Measurements from ENCODE around the gene SLC46A3.
"Not testable (repeated sequence)": the region's sequence is repeated elsewhere in the genome, so short reads cannot be mapped to it uniquely, and the experiment has no call there.

SLC46A3 gene

DNA sequence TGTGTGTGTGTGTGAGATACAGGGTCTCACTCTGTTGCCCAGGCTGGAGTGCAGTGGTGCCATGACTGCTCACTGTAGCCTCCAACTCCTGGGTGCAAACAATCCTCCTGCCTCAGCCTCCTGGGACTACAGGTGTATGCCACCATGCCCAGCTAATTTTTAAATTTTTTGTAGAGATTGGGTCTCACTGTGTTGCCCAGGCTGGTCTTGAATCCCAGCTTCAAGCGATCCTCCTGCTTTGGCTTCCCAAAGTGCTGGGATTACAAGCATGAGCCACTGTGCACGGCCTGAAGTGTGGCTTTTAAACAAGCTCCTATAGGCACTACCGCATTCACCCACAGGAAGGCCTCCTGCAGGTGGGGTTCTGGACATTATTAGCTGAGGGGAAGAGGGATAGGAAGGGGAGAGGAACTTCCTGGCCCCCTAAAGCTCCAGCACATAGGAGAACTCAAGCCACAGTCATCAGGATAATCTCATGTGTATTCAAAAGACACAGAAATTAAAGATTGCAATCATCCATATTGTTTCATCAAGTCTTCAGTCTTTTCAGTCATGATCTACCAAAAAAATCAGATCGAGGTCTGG, 24.8 kb upstream of the SLC46A3 start:
- H3K27ac Mint-ChIP-seq: no peak overlapping the region

GRCh38 chr13:28743020-28743419, 24.2 kb upstream of the SLC46A3 start:
- no peak overlapping the region for H3K27ac Mint-ChIP-seq
- H3K4me1 Mint-ChIP-seq (ENCODE audit: low read depth): no peaks in the 10 kb centered on the region
- H3K4me3 Mint-ChIP-seq: no peak overlapping the region
- H3K27me3 Mint-ChIP-seq (ENCODE audit: low read depth): peaks cover 2% of the 10 kb centered on the region
- no peaks in the 10 kb centered on the region for H3K36me3 Mint-ChIP-seq (ENCODE audit: low read depth)
- no peaks in the 10 kb centered on the region for H3K9me3 Mint-ChIP-seq
- no peak for DNase-seq (ENCODE audit: low spot score)

More for the DNA sequence above, 24.8 kb upstream of the SLC46A3 start:
- H3K27me3 Mint-ChIP-seq (ENCODE audit: low read depth): peaks cover 2% of the 10 kb centered on the region
- no peak overlapping the region for H3K4me3 Mint-ChIP-seq
- H3K9me3 Mint-ChIP-seq: no peaks in the 10 kb centered on the region
- H3K4me1 Mint-ChIP-seq (ENCODE audit: low read depth): no peaks in the 10 kb centered on the region
- H3K36me3 Mint-ChIP-seq (ENCODE audit: low read depth): no peaks in the 10 kb centered on the region
- DNase-seq (ENCODE audit: low spot score): no peak

- not testable (repeated sequence) for H3K27ac Mint-ChIP-seq; H3K4me1 Mint-ChIP-seq (ENCODE audit: low read depth); H3K9me3 Mint-ChIP-seq; DNase-seq (ENCODE audit: low spot score); H3K27me3 Mint-ChIP-seq (ENCODE audit: low read depth); H3K36me3 Mint-ChIP-seq (ENCODE audit: low read depth)
- peak overlapping the region; percentile 5 for H3K4me3 Mint-ChIP-seq
These were observed 23.7 kb upstream of the SLC46A3 start for GRCh38 chr13:28742445-28742844.

GRCh38 chr13:28741084-28741491, 22.3 kb upstream of the SLC46A3 start:
- no peaks in the 10 kb centered on the region for H3K9me3 Mint-ChIP-seq
- H3K36me3 Mint-ChIP-seq (ENCODE audit: low read depth): no peaks in the 10 kb centered on the region
- H3K4me1 Mint-ChIP-seq (ENCODE audit: low read depth): peaks cover under 1% of the 10 kb centered on the region
- H3K27ac Mint-ChIP-seq: no peak overlapping the region
- DNase-seq (ENCODE audit: low spot score): no peak
- peaks cover 2% of the 10 kb centered on the region for H3K27me3 Mint-ChIP-seq (ENCODE audit: low read depth)
- H3K4me3 Mint-ChIP-seq: no peak overlapping the region

DNA sequence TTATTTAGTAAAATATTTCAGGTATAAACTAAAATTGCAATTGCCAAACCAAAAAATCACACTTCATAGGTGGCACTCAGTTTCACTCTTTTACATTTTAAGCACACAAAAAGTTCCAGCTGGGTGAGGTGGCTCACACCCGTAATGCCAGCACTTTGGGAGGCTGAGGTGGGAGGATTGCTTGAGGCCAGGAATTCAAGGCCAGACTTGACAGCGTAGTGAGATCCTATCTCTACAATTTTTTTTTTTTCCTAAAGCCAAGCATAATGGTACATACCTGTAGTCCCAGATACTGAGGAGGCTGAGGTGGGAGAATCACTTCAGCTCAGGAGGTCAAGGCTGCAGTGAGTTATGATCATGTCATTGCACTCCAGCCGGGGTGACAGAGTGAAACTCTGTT, 20.6 kb upstream of the SLC46A3 start:
- no peak for DNase-seq (ENCODE audit: low spot score)
- Mint-ChIP-seq H3K4me1 (ENCODE audit: low read depth) (peaks cover 3% of the 10 kb centered on the region), H3K4me3 (no peak overlapping the region), H3K27ac (no peak overlapping the region), H3K36me3 (ENCODE audit: low read depth) (no peaks in the 10 kb centered on the region), H3K27me3 (ENCODE audit: low read depth) (peaks cover 2% of the 10 kb centered on the region), H3K9me3 (no peaks in the 10 kb centered on the region)

GRCh38 chr13:28735481-28736029, 16.8 kb upstream of the SLC46A3 start:
- Mint-ChIP-seq H3K4me3 (no peak overlapping the region), H3K36me3 (ENCODE audit: low read depth) (no peaks in the 10 kb centered on the region), H3K27me3 (ENCODE audit: low read depth) (no peaks in the 10 kb centered on the region), H3K27ac (no peak overlapping the region), H3K4me1 (ENCODE audit: low read depth) (peaks cover 3% of the 10 kb centered on the region), H3K9me3 (no peaks in the 10 kb centered on the region)
- DNase-seq (ENCODE audit: low spot score): no peak

GRCh38 chr13:28734906-28735305, 16.1 kb upstream of the SLC46A3 start:
- Mint-ChIP-seq H3K27ac (no peak overlapping the region), H3K4me3 (no peak overlapping the region), H3K4me1 (ENCODE audit: low read depth) (peaks cover 3% of the 10 kb centered on the region), H3K27me3 (ENCODE audit: low read depth) (no peaks in the 10 kb centered on the region), H3K36me3 (ENCODE audit: low read depth) (no peaks in the 10 kb centered on the region), H3K9me3 (no peaks in the 10 kb centered on the region)
- no peak for DNase-seq (ENCODE audit: low spot score)

GRCh38 chr13:28730762-28731161, 12.0 kb upstream of the SLC46A3 start:
- Mint-ChIP-seq H3K27me3 (ENCODE audit: low read depth) (peaks cover 9% of the 10 kb centered on the region), H3K36me3 (ENCODE audit: low read depth) (no peaks in the 10 kb centered on the region), H3K9me3 (no peaks in the 10 kb centered on the region), H3K4me3 (no peak overlapping the region), H3K4me1 (ENCODE audit: low read depth) (no peaks in the 10 kb centered on the region), H3K27ac (no peak overlapping the region)
- no peak for DNase-seq (ENCODE audit: low spot score)

DNA sequence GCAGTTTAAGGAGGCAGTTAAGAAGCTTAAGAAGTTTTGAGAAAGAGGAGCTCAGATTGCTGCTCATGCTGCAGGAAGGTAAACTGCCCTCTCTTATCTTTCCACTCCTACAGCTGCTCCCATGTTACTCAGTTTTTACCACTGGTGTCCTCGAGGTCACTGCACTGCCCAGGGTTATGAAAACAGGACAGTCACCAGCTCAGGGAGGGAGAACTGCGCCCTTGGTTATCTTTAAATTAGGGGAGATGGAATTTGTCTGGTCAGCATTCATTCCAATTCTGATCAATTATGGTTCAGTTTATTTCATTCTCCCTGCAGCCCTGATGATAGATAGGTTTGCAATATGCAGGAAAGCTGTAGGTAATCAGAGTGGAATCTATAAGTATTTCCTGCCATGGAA, 10.8 kb upstream of the SLC46A3 start:
- Mint-ChIP-seq H3K9me3 (no peaks in the 10 kb centered on the region), H3K27me3 (ENCODE audit: low read depth) (peaks cover 9% of the 10 kb centered on the region), H3K27ac (no peak overlapping the region), H3K36me3 (ENCODE audit: low read depth) (no peaks in the 10 kb centered on the region), H3K4me1 (ENCODE audit: low read depth) (peaks cover 3% of the 10 kb centered on the region), H3K4me3 (no peak overlapping the region)
- no peak for DNase-seq (ENCODE audit: low spot score)

GRCh38 chr13:28728642-28729041, 9.9 kb upstream of the SLC46A3 start:
- no peak overlapping the region for H3K27ac Mint-ChIP-seq
- H3K4me1 Mint-ChIP-seq (ENCODE audit: low read depth): peaks cover 3% of the 10 kb centered on the region
- H3K9me3 Mint-ChIP-seq: no peaks in the 10 kb centered on the region
- H3K27me3 Mint-ChIP-seq (ENCODE audit: low read depth): peaks cover 9% of the 10 kb centered on the region
- DNase-seq (ENCODE audit: low spot score): no peak
- H3K4me3 Mint-ChIP-seq: no peak overlapping the region
- H3K36me3 Mint-ChIP-seq (ENCODE audit: low read depth): no peaks in the 10 kb centered on the region

DNA sequence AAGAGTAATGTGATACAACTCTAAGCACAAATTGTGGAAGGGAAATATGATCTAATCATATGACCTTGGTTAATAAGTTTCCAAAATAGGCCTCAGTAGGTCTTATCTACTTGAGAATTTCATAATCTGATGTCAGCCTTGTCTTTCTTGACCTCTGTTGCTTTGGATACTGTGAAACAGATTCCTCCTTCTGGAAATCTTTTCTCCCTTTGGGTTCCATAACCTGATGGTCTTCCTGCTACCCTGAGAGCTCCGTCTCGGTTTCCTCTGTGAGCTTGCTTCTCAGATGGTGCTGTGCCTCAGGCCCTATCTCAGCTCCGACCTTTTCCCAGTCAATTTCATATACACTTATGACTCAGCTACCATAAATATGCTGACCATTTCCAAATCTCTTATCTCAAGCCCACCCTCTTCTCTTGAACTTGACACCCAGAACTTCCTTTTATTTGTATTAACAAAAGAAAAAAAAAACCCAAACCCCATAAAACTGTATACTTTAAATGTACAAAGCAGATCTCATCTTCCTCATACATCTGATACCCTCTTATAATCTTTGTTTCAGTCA, 6.4 kb upstream of the SLC46A3 start:
- H3K27ac Mint-ChIP-seq: no peak overlapping the region
- H3K9me3 Mint-ChIP-seq: no peaks in the 10 kb centered on the region
- H3K4me1 Mint-ChIP-seq (ENCODE audit: low read depth): peaks cover 3% of the 10 kb centered on the region
- no peak overlapping the region for H3K4me3 Mint-ChIP-seq
- H3K36me3 Mint-ChIP-seq (ENCODE audit: low read depth): no peaks in the 10 kb centered on the region
- DNase-seq (ENCODE audit: low spot score): no peak
- H3K27me3 Mint-ChIP-seq (ENCODE audit: low read depth): peaks cover 18% of the 10 kb centered on the region

DNA sequence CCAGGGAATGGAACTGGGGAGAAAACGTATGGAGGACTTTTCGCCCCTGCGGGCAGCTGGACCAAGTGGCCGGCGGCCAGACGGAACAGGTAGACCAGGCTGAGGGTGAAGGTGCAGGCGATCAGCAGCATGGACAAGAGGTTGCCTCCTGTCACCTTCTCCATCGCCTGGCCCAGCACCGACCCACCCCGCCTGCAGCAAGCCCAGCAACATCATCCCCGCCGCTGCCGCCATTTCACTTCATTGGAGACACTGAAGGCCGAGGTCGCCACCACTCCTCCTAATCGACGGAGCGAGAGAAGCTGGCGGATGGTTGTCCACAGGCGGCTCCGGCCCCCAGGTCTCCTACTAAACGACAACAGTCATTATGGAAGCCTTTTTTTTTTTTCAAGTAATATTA, 5.0 kb upstream of the SLC46A3 start:
- DNase-seq (ENCODE audit: low spot score): no peak
- Mint-ChIP-seq H3K4me1 (ENCODE audit: low read depth) (peaks cover 11% of the 10 kb centered on the region), H3K36me3 (ENCODE audit: low read depth) (no peaks in the 10 kb centered on the region), H3K27ac (no peak overlapping the region), H3K4me3 (no peak overlapping the region), H3K9me3 (no peaks in the 10 kb centered on the region), H3K27me3 (ENCODE audit: low read depth) (peaks cover 18% of the 10 kb centered on the region)

DNA sequence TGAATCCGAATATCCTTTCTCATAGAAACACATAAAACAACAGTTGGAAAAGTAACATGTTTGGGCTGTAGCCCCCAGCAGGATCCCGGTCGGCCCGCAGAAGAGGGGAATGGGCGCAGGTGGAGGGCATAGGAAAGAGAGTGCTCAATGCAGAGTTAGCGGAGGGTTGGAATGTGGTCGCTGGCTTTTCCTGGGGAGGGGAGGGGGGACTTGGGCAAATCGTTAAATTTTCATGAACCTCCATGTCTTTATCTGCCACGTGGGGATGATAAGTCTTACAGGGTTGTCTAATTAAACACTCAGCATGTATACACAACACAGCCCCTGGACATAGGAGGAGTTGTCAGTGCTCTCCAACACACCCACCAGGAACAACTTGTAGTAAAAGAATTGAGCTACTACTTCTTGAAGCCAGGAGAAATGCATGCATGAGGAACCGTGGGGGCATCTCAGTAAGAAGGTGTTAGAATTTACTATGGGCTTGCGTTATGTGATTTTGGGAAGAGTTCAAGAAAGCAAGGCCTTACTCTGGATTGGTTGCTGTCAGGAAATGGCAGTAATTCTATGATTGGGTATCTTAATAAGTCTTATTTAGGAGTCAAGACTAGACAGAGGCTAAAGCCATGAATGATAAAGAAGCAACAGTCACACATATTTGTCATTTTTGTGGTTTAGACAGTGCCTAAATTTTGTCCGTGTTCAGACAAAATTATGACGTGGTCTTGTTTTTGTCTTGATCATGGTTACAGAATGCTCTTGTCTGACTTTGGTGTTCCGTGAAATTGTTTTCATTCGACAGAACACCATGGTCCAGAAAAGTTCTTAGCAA, 671 bp upstream of the SLC46A3 start:
- no peaks in the 10 kb centered on the region for H3K9me3 Mint-ChIP-seq
- H3K27ac Mint-ChIP-seq: peak overlapping the region; percentile 85
- peaks cover 9% of the 10 kb centered on the region for H3K36me3 Mint-ChIP-seq (ENCODE audit: low read depth)
- peaks cover 9% of the 10 kb centered on the region for H3K27me3 Mint-ChIP-seq (ENCODE audit: low read depth)
- peak overlapping the region; percentile 86 for H3K4me3 Mint-ChIP-seq
- DNase-seq (ENCODE audit: low spot score): no peak
- H3K4me1 Mint-ChIP-seq (ENCODE audit: low read depth): peaks cover 26% of the 10 kb centered on the region

DNA sequence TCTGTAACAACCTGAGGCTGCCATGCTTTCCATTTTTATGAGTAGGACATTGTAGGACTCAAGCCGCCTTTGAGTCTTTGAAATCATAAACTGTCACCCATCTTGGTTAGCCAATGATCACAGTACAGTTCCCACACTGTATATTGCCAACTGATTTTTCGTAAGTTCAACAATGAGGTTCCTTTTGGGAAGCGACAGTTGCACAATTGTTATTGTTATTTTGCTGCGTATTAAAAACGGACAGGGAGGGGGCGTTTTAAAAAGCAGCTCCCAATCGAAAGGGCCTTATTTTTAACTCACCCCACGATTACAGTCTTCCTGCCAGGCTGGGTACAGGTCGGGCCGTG, 601 bp downstream of the SLC46A3 start:
- peaks cover 8% of the 10 kb centered on the region for H3K27me3 Mint-ChIP-seq (ENCODE audit: low read depth)
- no peaks in the 10 kb centered on the region for H3K9me3 Mint-ChIP-seq

More for the DNA sequence above, 601 bp downstream of the SLC46A3 start:
- DNase-seq (ENCODE audit: low spot score): no peak
- peaks cover 26% of the 10 kb centered on the region for H3K4me1 Mint-ChIP-seq (ENCODE audit: low read depth)
- H3K36me3 Mint-ChIP-seq (ENCODE audit: low read depth): peaks cover 12% of the 10 kb centered on the region
- peak overlapping the region; percentile 86 for H3K4me3 Mint-ChIP-seq
- peak overlapping the region; percentile 87 for H3K27ac Mint-ChIP-seq
